Measurements from ENCODE around the gene NCAM1. TPM values are rescaled to one million over a fixed set of nuclear protein-coding genes. Genes with fewer than 3 reads are reported as not detected.

Gene NCAM1
- total RNA-seq, 1 donor from 2014 or later: 4.2 TPM

DNA sequence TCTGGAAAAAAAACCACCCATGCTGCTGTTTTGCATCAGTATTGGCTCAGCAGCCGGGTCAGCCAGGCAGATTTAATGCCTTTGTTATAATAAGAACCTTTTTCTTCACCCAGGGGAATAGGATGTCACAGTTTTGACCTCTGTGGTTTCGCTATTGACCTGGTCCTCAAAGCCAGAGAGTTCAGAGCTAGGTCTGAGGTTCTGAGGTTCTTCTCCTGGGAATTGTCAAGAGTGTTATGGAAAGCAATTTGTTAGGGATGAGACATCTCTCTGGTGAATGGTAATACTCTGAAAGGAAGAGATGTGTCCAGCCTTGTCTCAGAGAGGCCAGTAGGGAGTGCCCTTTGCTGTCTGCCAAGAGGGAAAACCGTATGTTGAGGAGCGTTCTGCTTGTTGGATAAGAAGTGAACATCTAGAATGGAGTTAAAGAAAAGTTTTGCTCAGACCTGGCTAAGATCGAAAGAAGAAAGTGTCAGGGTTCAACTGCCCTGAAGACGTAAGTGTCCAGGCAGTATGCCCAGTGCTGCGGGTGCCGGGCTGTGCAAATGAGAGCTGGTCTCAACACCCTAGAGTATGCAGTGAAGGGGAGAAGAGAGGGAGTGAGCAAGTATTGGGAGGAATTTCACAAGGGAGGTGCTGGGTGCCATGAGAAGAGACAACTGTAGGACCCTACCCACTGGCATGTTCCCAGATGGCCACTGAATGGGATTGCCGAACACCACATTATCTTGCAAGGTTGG lies 202.2 kb downstream of the NCAM1 start:
- Histone ChIP-seq H3K4me3 (no peak overlapping the region), H3K9me3 (no peaks in the 10 kb centered on the region), H3K36me3 (no peaks in the 10 kb centered on the region), H3K4me1 (peaks cover 11% of the 10 kb centered on the region), H3K27me3 (no peaks in the 10 kb centered on the region), H3K27ac (no peak overlapping the region)
- intact Hi-C loops (cut with DNase I): no loop called here
- DNase-seq (no peak), ATAC-seq (no peak)
- TF ChIP-seq, protein P1, sequence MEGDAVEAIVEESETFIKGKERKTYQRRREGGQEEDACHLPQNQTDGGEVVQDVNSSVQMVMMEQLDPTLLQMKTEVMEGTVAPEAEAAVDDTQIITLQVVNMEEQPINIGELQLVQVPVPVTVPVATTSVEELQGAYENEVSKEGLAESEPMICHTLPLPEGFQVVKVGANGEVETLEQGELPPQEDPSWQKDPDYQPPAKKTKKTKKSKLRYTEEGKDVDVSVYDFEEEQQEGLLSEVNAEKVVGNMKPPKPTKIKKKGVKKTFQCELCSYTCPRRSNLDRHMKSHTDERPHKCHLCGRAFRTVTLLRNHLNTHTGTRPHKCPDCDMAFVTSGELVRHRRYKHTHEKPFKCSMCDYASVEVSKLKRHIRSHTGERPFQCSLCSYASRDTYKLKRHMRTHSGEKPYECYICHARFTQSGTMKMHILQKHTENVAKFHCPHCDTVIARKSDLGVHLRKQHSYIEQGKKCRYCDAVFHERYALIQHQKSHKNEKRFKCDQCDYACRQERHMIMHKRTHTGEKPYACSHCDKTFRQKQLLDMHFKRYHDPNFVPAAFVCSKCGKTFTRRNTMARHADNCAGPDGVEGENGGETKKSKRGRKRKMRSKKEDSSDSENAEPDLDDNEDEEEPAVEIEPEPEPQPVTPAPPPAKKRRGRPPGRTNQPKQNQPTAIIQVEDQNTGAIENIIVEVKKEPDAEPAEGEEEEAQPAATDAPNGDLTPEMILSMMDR (IDR thresholded peaks at IDR 0.05): no peak

DNA sequence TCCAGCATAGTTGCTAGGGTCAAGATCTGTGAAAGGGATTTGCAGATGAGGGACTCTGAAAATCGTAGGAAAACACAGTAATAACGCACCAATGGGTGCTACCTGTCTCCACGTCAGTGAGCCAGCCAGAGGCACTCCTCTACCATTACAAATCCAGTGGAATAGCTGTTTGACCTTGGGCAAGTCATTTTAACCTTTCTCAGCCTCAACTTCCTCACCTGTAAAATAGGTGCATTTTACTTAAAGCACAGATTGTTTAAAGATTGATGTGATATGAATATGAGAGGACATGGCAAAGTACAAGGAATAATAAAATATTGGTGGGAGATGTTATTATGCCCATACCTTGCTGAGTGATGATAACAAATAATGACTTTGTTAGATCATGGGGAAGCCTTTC lies 205.1 kb downstream of the NCAM1 start:
- Histone ChIP-seq H3K36me3 (no peaks in the 10 kb centered on the region), H3K27me3 (no peaks in the 10 kb centered on the region), H3K4me1 (peaks cover 9% of the 10 kb centered on the region), H3K9me3 (no peaks in the 10 kb centered on the region), H3K27ac (no peak overlapping the region), H3K4me3 (no peak overlapping the region)
- no peak for ATAC-seq
- DNase-seq: no peak
- intact Hi-C loops (cut with DNase I): no loop called here
- TF ChIP-seq, protein P1 (IDR thresholded peaks at IDR 0.05): no peak

DNA sequence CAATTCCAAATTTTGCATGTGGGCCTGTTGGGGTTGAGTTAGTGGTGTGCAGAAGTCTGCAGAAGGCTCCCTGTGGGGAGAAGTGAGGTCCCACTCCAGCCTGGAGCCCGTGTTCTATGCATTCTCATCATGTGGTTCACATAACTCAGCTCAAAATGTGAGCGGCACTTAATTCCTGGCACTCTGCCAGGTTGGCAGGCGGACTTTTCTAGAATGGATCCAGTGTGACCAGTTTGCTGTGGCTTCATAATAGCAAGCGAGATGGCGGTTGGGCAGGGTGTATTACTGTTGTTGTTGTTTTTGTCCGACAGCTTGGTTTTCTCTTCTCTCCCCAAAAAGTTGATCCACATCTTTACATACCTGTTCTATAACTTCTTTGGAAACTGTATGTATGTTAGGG lies 206.4 kb downstream of the NCAM1 start:
- ATAC-seq: no peak
- TF ChIP-seq, protein P1 (IDR thresholded peaks at IDR 0.05): no peak
- no peaks in the 10 kb centered on the region for H3K27me3 ChIP-seq
- H3K36me3 ChIP-seq: no peaks in the 10 kb centered on the region
- H3K4me1 ChIP-seq: no peaks in the 10 kb centered on the region
- intact Hi-C loops (cut with DNase I): no loop called here
- no peaks in the 10 kb centered on the region for H3K9me3 ChIP-seq
- H3K4me3 ChIP-seq: no peak overlapping the region
- H3K27ac ChIP-seq: no peak overlapping the region
- DNase-seq: no peak

DNA sequence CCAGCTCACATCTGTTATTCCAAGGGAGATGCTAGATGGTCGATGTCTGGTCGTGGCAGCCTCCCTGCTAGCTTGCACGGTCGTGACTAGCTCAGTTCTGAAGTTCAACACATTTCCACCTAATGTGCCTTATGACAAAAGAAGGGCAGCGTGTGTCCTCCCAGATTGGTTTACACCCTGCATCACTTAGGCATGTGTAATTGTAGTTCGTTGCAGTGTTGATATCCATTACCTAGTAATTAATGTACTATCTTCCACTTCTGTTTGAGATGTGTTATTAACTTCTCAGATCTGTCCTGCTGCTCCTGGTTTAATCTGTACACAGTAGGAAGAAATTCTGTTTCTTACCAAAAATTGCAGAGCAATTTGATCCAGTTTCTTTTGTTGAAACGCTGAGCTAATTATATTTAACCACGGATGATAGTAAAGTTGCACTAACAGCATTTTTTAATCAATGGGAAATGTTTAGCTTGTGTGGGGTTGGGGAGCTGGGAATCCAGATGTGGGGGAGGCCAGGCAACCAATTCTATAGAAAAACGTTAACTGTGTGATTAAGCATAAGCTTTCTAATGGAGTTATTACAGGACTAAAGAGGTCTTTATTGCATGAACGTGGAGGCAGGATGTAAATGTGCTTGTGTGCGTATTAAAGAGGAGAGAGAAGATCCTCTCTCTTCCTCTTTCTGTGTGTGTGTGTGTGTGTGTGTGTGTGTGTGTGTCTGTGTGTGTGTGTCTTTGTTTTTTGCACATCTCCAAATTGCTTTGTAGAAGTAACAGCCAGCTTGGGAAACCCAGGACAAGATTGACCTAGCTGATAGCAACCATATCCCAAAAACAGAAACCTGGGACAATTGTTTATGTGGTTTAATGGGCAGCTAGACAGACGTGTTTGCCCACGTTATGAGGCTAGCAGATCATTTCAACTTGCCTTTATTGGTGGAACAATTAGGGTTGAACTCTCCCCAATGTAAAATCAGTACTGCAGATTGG lies 207.4 kb downstream of the NCAM1 start:
- Histone ChIP-seq H3K27me3 (no peaks in the 10 kb centered on the region), H3K27ac (no peak overlapping the region), H3K9me3 (no peaks in the 10 kb centered on the region), H3K36me3 (no peaks in the 10 kb centered on the region), H3K4me3 (no peak overlapping the region), H3K4me1 (no peaks in the 10 kb centered on the region)
- DNase-seq (no peak), ATAC-seq (no peak)
- TF ChIP-seq, protein P1 (IDR thresholded peaks at IDR 0.05): no peak
- intact Hi-C loops (cut with DNase I): no loop called here

DNA sequence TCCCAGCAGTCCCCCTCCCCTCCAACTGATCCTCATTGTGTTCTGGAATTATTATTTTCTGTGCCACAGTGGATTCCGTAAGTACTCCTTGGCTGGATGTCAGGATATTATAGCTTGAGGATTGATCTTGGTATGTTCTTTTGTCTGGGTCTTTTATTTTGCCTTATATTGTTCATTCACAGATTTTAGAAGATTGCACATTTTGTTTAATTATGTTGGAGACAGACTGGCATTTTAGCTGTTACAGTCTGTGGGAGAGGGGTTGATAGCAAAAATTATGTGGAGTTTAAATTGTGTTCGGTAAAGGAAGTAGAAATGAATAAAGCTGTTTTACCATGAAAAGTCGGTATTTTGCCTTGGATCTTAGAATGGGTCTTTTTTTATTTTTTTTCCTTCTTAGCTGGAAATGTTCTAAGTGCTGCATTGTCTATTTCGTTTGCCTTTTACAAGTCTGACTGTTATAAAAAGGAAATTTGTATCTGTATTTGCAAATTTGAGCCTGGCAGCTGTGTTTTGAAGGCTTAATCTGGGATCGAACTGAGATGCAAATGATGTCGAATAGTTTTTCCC lies 211.2 kb downstream of the NCAM1 start:
- Histone ChIP-seq H3K9me3 (no peaks in the 10 kb centered on the region), H3K36me3 (no peaks in the 10 kb centered on the region), H3K27me3 (no peaks in the 10 kb centered on the region), H3K27ac (no peak overlapping the region), H3K4me3 (no peak overlapping the region), H3K4me1 (no peaks in the 10 kb centered on the region)
- ATAC-seq: no peak
- TF ChIP-seq, protein P1 (IDR thresholded peaks at IDR 0.05): no peak
- DNase-seq: no peak
- intact Hi-C loops (cut with DNase I): no loop called here

Data from upper lobe of right lung (tissue), 1 donor.